Karpas-422 (cell line): Measurements from ENCODE around the gene RNF41. TPM values are rescaled to one million over a fixed set of nuclear protein-coding genes. Genes with fewer than 3 reads are reported as not detected.

Experiments
- DNase-seq: peaks from one replicate; pipeline ENCODE4 v3.0.0-alpha.2; 2015
- H2AFZ ChIP-seq: fragments of 200-600 bp; sonication (generic); 2 replicates; pipeline ENCODE4 v1.6.1; 2014; ENCODE audit warnings: antibody characterized with exemption, low read length, mixed read lengths
- H3K27ac ChIP-seq: fragments of 200-600 bp; sonication (generic); 2 replicates; pipeline ENCODE4 v1.5.1; 2014; ENCODE audit warnings: mild to moderate bottlenecking, low read length, moderate library complexity
- H3K27me3 ChIP-seq: fragments of 200-600 bp; sonication (generic); 2 replicates; pipeline ENCODE4 v1.6.1; 2014; ENCODE audit warnings: low read length, mixed read lengths
- H3K36me3 ChIP-seq: fragments of 200-600 bp; sonication (generic); 2 replicates; pipeline ENCODE4 v1.6.1; 2014; ENCODE audit warnings: low read length, mixed read lengths; ENCODE audit not compliant: insufficient read depth
- H3K4me1 ChIP-seq: fragments of 200-600 bp; sonication (generic); 2 replicates; pipeline ENCODE4 v1.6.1; 2014; ENCODE audit warnings: mild to moderate bottlenecking, low read length, mixed read lengths
- H3K4me2 ChIP-seq: fragments of 200-600 bp; sonication (generic); 2 replicates; pipeline ENCODE4 v1.6.1; 2014; ENCODE audit warnings: low read length, low read depth, mild to moderate bottlenecking; ENCODE audit not compliant: poor library complexity, severe bottlenecking
- H3K4me3 ChIP-seq: fragments of 200-600 bp; sonication (generic); 2 replicates; pipeline ENCODE4 v1.5.1; 2014; ENCODE audit warnings: mild to moderate bottlenecking, antibody characterized with exemption, low read length, mixed read lengths
- H3K79me2 ChIP-seq: fragments of 200-600 bp; sonication (generic); 2 replicates; pipeline ENCODE4 v1.6.1; 2014; ENCODE audit warnings: mild to moderate bottlenecking, low read length, mixed read lengths
- H3K9ac ChIP-seq: fragments of 200-600 bp; sonication (generic); 2 replicates; pipeline ENCODE4 v1.6.0; 2014; ENCODE audit warnings: low read length
- H3K9me2 ChIP-seq: fragments of 200-600 bp; sonication (generic), shearing (Covaris generic); replicated peaks from 2 replicates; pipeline ENCODE4 v1.6.0; 2014; ENCODE audit warnings: mild to moderate bottlenecking, low read length, moderate library complexity; ENCODE audit not compliant: insufficient read depth
- H3K9me3 ChIP-seq: fragments of 300-700, 200-600 bp; sonication (generic); 2 replicates; pipeline ENCODE4 v1.6.1; 2014; ENCODE audit warnings: low read length, mixed read lengths
- H4K20me1 ChIP-seq: fragments of 200-600 bp; sonication (generic); 2 replicates; pipeline ENCODE4 v1.6.1; 2014; ENCODE audit warnings: mild to moderate bottlenecking, antibody characterized with exemption, low read length, low read depth; ENCODE audit not compliant: insufficient read depth
- total RNA-seq: library from RNA; depleted of rRNA; stranded (reverse); fragments of >200 nt; shearing (Covaris generic); gene quantifications from 2 replicates; pipeline ENCODE4 v1.2.3, GENCODE V29; 2014; ENCODE audit warnings: low replicate concordance

The RNF41 gene
- total RNA-seq, 1 experiment from 2014 or later, result 52.0 TPM

- Histone ChIP-seq H3K79me2 (peaks cover 22% of the 10 kb centered on the region), H3K27ac (no peak overlapping the region), H3K9me3 (no peaks in the 10 kb centered on the region), H3K36me3 (0 out of 2 replicates have a peak, but pooled peaks cover 2% of the 10 kb centered on the region), H3K27me3 (no peaks in the 10 kb centered on the region), H3K9ac (no peak overlapping the region), H3K9me2 (no peaks in the 10 kb centered on the region), H2AFZ (no peak overlapping the region), H4K20me1 (no peaks in the 10 kb centered on the region), H3K4me1 (peaks cover 22% of the 10 kb centered on the region), H3K4me2 (no peak overlapping the region), H3K4me3 (no peak overlapping the region)
- DNase-seq, result no peak
These were observed 39.2 kb upstream of the RNF41 start for GRCh38 chr12:56260921-56261320.

GRCh38 chr12:56260380-56260779, 38.7 kb upstream of the RNF41 start:
- Histone ChIP-seq H3K27ac (no peak overlapping the region), H3K4me1 (peaks cover 18% of the 10 kb centered on the region), H3K79me2 (peaks cover 22% of the 10 kb centered on the region), H3K9me3 (no peaks in the 10 kb centered on the region), H3K9me2 (no peaks in the 10 kb centered on the region), H3K4me3 (no peak overlapping the region), H3K36me3 (0 out of 2 replicates have a peak, but pooled peaks cover 8% of the 10 kb centered on the region), H3K9ac (no peak overlapping the region), H4K20me1 (no peaks in the 10 kb centered on the region), H3K4me2 (no peak overlapping the region), H2AFZ (no peak overlapping the region), H3K27me3 (no peaks in the 10 kb centered on the region)
- no peak for DNase-seq

DNA sequence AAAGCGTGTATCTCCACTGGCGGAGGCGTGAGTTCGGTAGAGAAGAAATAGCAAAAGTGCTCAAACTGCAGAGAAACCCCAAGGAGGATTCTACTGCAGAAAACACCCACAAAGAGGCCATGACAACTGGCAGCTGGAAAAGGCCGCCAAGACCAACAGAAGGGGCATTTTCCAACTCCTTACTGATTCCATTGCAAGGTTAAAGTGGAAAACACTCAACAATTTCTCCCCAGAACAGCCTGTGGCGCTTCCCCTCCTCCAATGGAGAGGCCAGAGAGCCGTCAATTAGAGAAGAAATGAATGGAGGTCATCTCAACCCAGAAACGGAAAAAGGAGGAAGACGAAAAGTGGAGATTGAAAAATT, 37.1 kb upstream of the RNF41 start:
- no peaks in the 10 kb centered on the region for H3K9me3 ChIP-seq

GRCh38 chr12:56258068-56258819, 36.5 kb upstream of the RNF41 start, which contains the start of gene ANKRD52:
ANKRD52 (minus strand) TSS chr12:56258384; CDS start chr12:56258269, 115 bp downstream.
- Histone ChIP-seq H3K4me2 (peak within 1 kb of the TSS; percentile 97), H3K27me3 (no peaks in the 10 kb centered on the region), H3K36me3 (peaks cover 24% of the 10 kb centered on the region; the same call in 1 of the 2 replicates), H4K20me1 (no peaks in the 10 kb centered on the region), H3K27ac (peak within 1 kb of the TSS; percentile 67), H2AFZ (peak within 1 kb of the TSS; percentile 95), H3K9ac (peak within 1 kb of the TSS; percentile 96), H3K9me2 (no peaks in the 10 kb centered on the region), H3K79me2 (peaks cover 22% of the 10 kb centered on the region), H3K4me3 (peak within 1 kb of the TSS; percentile 97), H3K9me3 (no peaks in the 10 kb centered on the region), H3K4me1 (peaks cover 18% of the 10 kb centered on the region)
- DNase-seq, result peak; percentile 93

More for the DNA sequence above, 37.1 kb upstream of the RNF41 start:
- peaks cover 18% of the 10 kb centered on the region for H3K4me1 ChIP-seq
- H3K79me2 ChIP-seq, result peaks cover 22% of the 10 kb centered on the region
- no peak for DNase-seq
- H3K4me2 ChIP-seq, result peak overlapping the region; percentile 97
- no peaks in the 10 kb centered on the region for H4K20me1 ChIP-seq
- H3K9ac ChIP-seq, result peak overlapping the region; percentile 96
- no peaks in the 10 kb centered on the region for H3K9me2 ChIP-seq
- peaks cover 20% of the 10 kb centered on the region; the same call in 1 of the 2 replicates for H3K36me3 ChIP-seq
- peak overlapping the region; percentile 97 for H3K4me3 ChIP-seq
- H3K27me3 ChIP-seq, result no peaks in the 10 kb centered on the region
- H2AFZ ChIP-seq, result peak overlapping the region; percentile 95
- H3K27ac ChIP-seq, result no peak overlapping the region

DNA sequence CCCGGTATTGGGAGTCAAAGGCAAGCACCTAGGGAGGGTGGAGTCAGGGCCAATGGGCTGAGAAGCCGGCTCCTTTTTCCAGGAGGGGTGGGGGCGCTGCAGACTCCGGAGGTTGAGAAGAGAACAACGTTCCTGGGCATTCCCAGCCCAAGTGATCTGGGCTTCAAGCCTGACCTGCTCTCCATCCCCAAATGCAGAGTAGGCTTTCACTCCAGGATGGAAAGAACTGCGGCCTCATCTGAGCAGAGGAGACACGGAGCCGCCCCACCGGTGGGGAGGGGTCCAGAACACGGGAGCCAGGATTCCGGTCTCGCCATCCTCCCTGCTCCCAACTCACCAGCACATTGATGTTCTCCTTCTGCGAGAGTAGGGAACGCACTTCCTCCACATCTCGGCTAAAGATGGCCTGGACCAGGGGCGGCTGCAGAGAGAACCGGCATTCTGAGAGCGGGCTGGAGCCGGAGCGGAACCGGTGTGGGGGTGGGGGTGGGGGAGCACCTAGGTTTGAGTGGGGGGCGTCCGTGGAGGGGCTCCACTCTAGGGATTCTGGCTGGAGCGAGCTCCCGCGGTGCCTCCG, 35.9 kb upstream of the RNF41 start:
- H3K4me2 ChIP-seq, result peak overlapping the region; percentile 97
- H3K4me3 ChIP-seq, result peak overlapping the region; percentile 97
- H4K20me1 ChIP-seq, result no peaks in the 10 kb centered on the region
- peak overlapping the region; percentile 96 for H3K9ac ChIP-seq
- no peaks in the 10 kb centered on the region for H3K9me3 ChIP-seq
- peaks cover 22% of the 10 kb centered on the region for H3K79me2 ChIP-seq
- peaks cover 30% of the 10 kb centered on the region; the same call in 1 of the 2 replicates for H3K36me3 ChIP-seq
- peaks cover 18% of the 10 kb centered on the region for H3K4me1 ChIP-seq
- H2AFZ ChIP-seq, result no peak overlapping the region
- no peaks in the 10 kb centered on the region for H3K27me3 ChIP-seq
- no peaks in the 10 kb centered on the region for H3K9me2 ChIP-seq
- no peak for DNase-seq
- peak overlapping the region; percentile 67 for H3K27ac ChIP-seq

GRCh38 chr12:56257071-56257470, 35.3 kb upstream of the RNF41 start:
- peak overlapping the region; percentile 97 for H3K4me3 ChIP-seq

DNA sequence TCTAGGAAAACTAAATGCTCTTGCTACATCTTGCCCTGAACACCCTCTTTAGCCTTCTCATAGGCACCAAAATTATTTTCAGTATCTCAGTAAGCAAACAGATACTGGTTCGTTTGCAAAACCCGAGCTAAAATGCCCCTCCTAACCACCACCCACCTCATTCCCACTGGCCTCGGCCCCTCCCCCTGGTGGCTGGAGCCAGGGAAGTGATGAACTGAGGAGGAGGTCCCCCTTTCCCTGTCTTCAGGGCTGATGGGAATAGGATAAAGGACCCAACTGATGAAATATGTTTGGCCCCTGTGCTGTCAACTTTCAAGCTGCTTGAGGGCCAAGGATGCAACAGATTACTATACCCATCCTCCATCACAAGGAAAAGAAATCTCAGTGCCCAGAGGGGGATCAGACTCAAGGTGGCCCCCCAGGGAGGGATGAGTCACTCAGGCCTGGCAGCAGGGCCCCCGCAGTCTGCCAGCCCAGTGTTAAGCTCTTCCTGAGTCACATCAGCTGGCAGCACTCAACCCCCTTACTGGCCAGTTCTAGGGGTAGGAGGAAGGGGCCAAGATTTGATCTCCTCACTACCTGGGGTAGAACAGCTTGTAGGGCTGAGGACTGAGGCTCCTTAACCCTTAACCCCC, 34.7 kb upstream of the RNF41 start:
- Histone ChIP-seq H3K9me2 (no peaks in the 10 kb centered on the region), H4K20me1 (no peaks in the 10 kb centered on the region), H3K27me3 (no peaks in the 10 kb centered on the region), H3K9ac (peak overlapping the region; percentile 96), H3K4me2 (peak overlapping the region; percentile 97), H3K4me1 (peaks cover 18% of the 10 kb centered on the region), H3K79me2 (peaks cover 22% of the 10 kb centered on the region), H3K4me3 (peak overlapping the region; percentile 97; the same call in 1 of the 2 replicates), H3K36me3 (peaks cover 38% of the 10 kb centered on the region; the same call in 1 of the 2 replicates), H3K27ac (no peak overlapping the region), H3K9me3 (no peaks in the 10 kb centered on the region), H2AFZ (no peak overlapping the region)
- no peak for DNase-seq

More at GRCh38 chr12:56257071-56257470, 35.3 kb upstream of the RNF41 start:
- H3K4me1 ChIP-seq, result peaks cover 18% of the 10 kb centered on the region
- peak overlapping the region; percentile 67; the same call in 1 of the 2 replicates for H3K27ac ChIP-seq
- peak overlapping the region; percentile 97 for H3K4me2 ChIP-seq
- H2AFZ ChIP-seq, result no peak overlapping the region
- H3K9me3 ChIP-seq, result no peaks in the 10 kb centered on the region
- H3K36me3 ChIP-seq, result peaks cover 33% of the 10 kb centered on the region; the same call in 1 of the 2 replicates
- no peak for DNase-seq
- peak overlapping the region; percentile 96 for H3K9ac ChIP-seq
- H3K9me2 ChIP-seq, result no peaks in the 10 kb centered on the region
- no peaks in the 10 kb centered on the region for H3K27me3 ChIP-seq
- H3K79me2 ChIP-seq, result peaks cover 22% of the 10 kb centered on the region
- no peaks in the 10 kb centered on the region for H4K20me1 ChIP-seq

- Histone ChIP-seq H3K4me3 (no peak overlapping the region), H2AFZ (no peak overlapping the region), H3K36me3 (peaks cover 38% of the 10 kb centered on the region; the same call in 1 of the 2 replicates), H3K4me1 (peaks cover 18% of the 10 kb centered on the region), H3K27me3 (no peaks in the 10 kb centered on the region), H3K9ac (no peak overlapping the region), H4K20me1 (no peaks in the 10 kb centered on the region), H3K4me2 (no peak overlapping the region), H3K9me3 (no peaks in the 10 kb centered on the region), H3K27ac (no peak overlapping the region), H3K79me2 (peaks cover 22% of the 10 kb centered on the region), H3K9me2 (no peaks in the 10 kb centered on the region)
- no peak for DNase-seq
These were observed 33.9 kb upstream of the RNF41 start for GRCh38 chr12:56255671-56256070.
